GM10266 (cell line): Measurements from ENCODE around the gene GPR62.

Experiments used
- DNase-seq: peaks from one replicate; pipeline ENCODE4 v3.0.0; 2012; ENCODE audit errors: extremely low spot score
- TF ChIP-seq, protein P1 (sequence below): IDR thresholded peaks from 2 replicates; pipeline ENCODE4 v1.5.1; 2012; ENCODE audit warnings: mild to moderate bottlenecking, low read depth; ENCODE audit not compliant: control insufficient read depth, insufficient read depth; ENCODE audit errors: missing control alignments

Gene GPR62

DNA sequence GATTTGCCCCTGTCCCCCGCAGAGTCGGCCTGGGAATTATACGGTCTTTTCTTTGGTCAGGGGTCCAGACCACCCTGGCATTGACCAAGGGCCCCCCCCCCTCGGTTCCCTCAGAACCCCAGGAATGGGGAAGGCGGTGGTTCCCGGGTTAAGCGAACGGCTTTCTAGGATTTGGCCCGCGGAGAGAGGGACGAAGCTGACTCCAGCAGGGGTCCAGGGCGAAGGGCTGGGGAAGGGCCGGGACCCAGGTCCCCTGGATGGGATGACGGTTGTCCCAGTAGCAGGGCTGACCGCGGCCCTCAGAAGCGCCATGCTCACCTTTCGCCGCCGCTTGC is 13.8 kb upstream of the GPR62 start:
- no peak for DNase-seq
- TF ChIP-seq, protein P1, sequence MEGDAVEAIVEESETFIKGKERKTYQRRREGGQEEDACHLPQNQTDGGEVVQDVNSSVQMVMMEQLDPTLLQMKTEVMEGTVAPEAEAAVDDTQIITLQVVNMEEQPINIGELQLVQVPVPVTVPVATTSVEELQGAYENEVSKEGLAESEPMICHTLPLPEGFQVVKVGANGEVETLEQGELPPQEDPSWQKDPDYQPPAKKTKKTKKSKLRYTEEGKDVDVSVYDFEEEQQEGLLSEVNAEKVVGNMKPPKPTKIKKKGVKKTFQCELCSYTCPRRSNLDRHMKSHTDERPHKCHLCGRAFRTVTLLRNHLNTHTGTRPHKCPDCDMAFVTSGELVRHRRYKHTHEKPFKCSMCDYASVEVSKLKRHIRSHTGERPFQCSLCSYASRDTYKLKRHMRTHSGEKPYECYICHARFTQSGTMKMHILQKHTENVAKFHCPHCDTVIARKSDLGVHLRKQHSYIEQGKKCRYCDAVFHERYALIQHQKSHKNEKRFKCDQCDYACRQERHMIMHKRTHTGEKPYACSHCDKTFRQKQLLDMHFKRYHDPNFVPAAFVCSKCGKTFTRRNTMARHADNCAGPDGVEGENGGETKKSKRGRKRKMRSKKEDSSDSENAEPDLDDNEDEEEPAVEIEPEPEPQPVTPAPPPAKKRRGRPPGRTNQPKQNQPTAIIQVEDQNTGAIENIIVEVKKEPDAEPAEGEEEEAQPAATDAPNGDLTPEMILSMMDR, result no peak

DNA sequence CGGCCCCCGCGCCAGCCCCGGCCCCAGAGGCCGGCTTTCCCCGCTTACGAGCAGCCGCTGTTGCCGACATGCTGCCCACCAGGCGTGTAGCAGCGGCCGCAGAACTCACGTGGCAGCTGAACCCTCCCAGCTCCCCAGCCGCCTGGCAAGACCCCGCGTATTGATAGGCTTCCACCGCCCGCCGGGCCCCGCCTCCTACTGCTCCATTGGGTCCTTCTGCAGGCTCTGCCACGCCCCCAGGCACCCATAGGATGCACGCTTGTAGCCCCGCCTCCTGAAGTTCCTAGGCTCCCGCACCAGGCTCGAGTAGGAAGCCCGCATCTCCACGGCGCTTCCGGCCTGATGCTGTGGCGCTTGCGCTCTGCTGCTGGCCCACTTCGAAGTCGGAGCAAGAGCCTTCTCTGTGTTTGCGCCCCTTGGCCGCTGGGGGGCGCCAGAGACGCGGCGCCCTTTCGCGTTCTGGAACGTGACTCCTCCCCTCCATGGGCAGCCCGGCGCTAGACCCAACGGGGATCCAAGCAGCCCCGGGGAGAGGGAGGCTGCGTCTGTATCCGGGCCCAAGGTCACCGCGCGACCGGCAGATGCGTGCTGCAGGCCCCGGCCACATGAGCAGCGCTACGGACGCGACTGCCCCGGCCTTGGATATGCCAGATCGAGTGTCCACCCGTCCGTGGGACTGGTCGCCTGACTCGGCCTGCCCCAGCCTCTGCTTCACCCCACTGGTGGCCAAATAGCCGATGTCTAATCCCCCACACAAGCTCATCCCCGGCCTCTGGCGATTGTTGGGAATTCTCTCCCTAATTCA is 13.2 kb upstream of the GPR62 start, which contains the start of the genes PARP3 and RRP9:
PARP3 (plus strand) TSS at position 566 of the 805 bp plus-strand sequence. CDS start 993 bp downstream, outside the sequence.
RRP9 (minus strand) TSS at position 107 of the 805 bp plus-strand sequence; CDS start at position 70, 37 bp downstream.
- TF ChIP-seq, protein P1, result peak; percentile 98
- peak; percentile 98 for DNase-seq

DNA sequence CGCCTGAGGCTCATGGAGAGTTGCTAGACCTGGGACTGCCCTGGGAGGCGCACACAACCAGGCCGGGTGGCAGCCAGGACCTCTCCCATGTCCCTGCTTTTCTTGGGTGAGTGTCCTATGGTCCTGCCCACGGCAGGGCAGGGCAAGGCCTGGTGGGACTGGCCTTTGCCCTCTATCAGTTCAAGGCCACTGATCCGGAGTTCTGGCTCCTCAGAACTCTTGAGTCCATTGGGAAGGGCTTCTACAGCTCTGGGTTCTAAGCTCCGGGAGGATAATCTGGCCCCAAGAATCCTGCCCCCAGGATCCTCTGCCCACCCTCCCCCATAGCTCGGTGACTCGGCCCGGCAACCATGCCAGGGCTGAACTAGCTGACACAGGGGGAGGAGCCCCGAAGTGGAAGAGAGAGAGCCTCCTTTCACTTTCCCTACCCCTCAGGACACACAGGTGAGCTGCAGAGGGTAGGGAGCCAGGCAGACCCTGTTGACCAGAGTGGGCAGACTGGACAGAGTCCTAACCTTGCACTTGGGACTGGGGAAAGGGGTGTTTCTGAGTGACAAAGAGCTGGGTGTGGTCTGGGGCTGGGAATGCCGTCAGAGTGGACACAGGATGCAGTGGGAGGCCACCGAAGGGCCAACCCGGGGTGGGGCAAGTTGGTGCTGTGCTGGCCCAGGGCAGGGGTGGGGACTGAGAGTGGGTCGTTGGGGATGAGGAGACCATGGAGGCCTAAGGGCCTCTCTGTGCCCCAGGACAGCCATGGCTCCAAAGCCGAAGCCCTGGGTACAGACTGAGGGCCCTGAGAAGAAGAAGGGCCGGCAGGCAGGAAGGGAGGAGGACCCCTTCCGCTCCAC is 12.4 kb upstream of the GPR62 start:
- DNase-seq, result peak; percentile 86
- TF ChIP-seq, protein P1, result no peak

DNA sequence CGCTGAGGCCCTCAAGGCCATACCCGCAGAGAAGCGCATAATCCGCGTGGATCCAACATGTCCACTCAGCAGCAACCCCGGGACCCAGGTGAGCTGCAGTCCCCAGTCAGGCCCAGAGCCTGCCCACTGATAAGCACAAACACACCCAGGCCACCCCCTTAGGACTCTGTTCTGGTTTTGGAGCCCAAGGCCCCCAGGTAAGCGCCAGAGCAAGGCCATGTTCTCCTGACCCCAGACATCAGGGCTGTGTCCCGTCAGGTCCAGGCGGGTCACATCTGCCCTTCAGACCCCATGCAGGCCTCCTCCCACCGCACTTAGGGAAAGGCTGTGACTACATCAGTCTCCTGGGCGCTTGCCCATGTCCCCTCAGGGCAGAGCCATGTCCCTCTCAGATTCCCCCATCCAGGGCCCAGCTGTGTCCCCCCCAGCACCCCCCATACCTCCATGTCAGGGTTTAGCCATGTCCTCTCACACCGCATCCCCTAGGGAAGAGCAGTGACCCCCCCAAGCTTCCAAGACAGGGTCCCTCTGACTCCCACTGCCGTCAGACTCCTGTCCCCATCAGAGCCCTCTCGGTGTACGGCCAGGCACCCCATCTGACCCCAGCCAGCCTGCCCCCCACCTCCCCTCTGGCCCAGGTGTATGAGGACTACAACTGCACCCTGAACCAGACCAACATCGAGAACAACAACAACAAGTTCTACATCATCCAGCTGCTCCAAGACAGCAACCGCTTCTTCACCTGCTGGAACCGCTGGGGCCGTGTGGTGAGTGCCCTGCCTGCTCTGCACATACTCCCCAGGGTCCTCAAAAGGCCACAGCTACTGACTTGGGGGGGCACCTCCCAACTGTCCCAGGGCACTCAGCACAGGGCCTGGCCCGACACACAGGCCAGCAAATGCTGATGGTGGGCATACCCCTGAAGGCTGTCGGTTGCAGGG is 11.5 kb upstream of the GPR62 start:
- TF ChIP-seq, protein P1, result no peak
- no peak for DNase-seq

DNA sequence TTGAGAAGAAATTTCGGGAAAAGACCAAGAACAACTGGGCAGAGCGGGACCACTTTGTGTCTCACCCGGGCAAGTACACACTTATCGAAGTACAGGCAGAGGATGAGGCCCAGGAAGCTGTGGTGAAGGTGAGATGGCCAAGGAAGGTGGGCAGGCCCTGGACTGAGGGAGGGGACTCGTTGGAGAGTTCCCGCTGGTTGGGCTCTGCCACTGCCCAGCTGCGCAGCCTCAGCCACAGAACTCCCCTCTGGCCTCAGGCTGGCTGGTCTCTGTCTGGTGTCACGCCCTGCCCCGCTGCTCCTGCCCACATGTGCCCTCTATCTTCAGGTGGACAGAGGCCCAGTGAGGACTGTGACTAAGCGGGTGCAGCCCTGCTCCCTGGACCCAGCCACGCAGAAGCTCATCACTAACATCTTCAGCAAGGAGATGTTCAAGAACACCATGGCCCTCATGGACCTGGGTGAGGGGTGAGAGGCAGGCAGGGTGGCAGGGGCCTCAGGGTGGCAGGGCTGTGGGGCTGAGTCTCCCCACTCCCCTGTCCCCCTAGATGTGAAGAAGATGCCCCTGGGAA is 10.6 kb upstream of the GPR62 start:
- TF ChIP-seq, protein P1, result no peak

DNA sequence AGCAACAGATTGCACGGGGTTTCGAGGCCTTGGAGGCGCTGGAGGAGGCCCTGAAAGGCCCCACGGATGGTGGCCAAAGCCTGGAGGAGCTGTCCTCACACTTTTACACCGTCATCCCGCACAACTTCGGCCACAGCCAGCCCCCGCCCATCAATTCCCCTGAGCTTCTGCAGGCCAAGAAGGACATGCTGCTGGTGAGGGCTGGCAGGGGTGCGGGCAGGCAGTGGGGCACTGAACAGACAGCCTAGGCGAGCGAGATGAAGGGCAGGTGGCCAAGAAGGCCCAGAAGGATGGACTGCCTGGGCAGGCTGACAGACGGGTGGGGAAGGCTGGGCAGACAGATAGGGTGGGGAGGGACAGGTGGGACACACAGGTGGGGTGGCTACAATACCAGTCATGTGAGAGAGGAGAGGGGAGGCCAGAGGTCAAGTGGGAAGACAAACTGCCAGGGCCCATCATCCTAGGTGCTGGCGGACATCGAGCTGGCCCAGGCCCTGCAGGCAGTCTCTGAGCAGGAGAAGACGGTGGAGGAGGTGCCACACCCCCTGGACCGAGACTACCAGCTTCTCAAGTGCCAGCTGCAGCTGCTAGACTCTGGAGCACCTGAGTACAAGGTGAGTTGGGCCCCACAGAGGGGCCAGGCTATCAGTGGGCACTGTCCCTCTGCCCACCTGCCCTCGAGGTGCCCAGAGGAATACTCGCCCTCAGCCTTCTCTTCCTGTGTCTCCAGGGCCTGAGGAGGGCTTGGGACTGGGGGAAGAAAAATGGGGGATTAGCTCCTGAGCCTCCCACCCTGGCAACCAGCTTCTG is 9.9 kb upstream of the GPR62 start:
- TF ChIP-seq, protein P1, result no peak
- DNase-seq, result no peak

More for the DNA sequence above, 10.6 kb upstream of the GPR62 start:
- DNase-seq, result no peak
